Mammary epithelial cell (primary cell): Measurements from ENCODE around the gene WFIKKN2.

Experiments
- EZH2 ChIP-seq: IDR thresholded peaks from 2 replicates; pipeline ENCODE4 v1.6.1; 2012; ENCODE audit warnings: low read length, inconsistent platforms, borderline replicate concordance
- TF ChIP-seq, protein P1 (sequence below), 2 donors: IDR thresholded peaks in 1 of 2; conservative IDR thresholded peaks in 1 of 2; 2 replicates each; pipeline ENCODE4 v1.5.1; 2011 to 2012; ENCODE audit warnings: inconsistent platforms in 2 of 2, low read length in 2 of 2, mild to moderate bottlenecking in 2 of 2, control low read depth in 1 of 2, low read depth in 1 of 2; ENCODE audit not compliant: insufficient read depth in 1 of 2; ENCODE audit errors: extremely low read depth in 1 of 2

- TF ChIP-seq EZH2 = no peak
- TF ChIP-seq, protein P1, sequence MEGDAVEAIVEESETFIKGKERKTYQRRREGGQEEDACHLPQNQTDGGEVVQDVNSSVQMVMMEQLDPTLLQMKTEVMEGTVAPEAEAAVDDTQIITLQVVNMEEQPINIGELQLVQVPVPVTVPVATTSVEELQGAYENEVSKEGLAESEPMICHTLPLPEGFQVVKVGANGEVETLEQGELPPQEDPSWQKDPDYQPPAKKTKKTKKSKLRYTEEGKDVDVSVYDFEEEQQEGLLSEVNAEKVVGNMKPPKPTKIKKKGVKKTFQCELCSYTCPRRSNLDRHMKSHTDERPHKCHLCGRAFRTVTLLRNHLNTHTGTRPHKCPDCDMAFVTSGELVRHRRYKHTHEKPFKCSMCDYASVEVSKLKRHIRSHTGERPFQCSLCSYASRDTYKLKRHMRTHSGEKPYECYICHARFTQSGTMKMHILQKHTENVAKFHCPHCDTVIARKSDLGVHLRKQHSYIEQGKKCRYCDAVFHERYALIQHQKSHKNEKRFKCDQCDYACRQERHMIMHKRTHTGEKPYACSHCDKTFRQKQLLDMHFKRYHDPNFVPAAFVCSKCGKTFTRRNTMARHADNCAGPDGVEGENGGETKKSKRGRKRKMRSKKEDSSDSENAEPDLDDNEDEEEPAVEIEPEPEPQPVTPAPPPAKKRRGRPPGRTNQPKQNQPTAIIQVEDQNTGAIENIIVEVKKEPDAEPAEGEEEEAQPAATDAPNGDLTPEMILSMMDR (conservative IDR thresholded peaks at IDR 0.05 in 1 of 2, IDR thresholded peaks at IDR 0.05 in 1 of 2; ENCODE audit: extremely low read depth in 1 of 2, insufficient read depth in 1 of 2, low read depth in 1 of 2, low read length in 2 of 2) = no peak
These were observed 10.1 kb downstream of the WFIKKN2 start for GRCh38 chr17:50845240-50846147.
